Natural killer cell (primary cell): ENCODE measurements around the gene ALDH16A1. TPM values are rescaled to one million over a fixed set of nuclear protein-coding genes. Genes with fewer than 3 reads are reported as not detected.
A peak's percentile ranks its signal among the peaks of the same experiment; 100 is the strongest.

Experiments used
- ATAC-seq, 3 donors: fragments of 150-1000 bp in 2 of 3; fragments of 200-7000 bp in 1 of 3; cut with Tn5 transposase; 1 replicate in 1 of 3; 2 replicates in 2 of 3; pipeline ENCODE4 v1.10.0; 2021; ENCODE audit warnings: mild to moderate bottlenecking in 2 of 3, moderate library complexity in 2 of 3
- DNase-seq, 2 donors: peaks; one replicate each; pipeline versions ENCODE4 v3.0.0 to v3.0.0-alpha.2; 2013 to 2021; ENCODE audit warnings: mixed read lengths in 1 of 2
- H3K27ac ChIP-seq: one replicate; pipeline ENCODE4 v1.5.1; 2013; ENCODE audit warnings: mild to moderate bottlenecking, low read length
- H3K27me3 ChIP-seq: one replicate; pipeline ENCODE4 v1.6.1; 2013; ENCODE audit warnings: low read length; ENCODE audit not compliant: control insufficient read depth, insufficient read depth
- H3K36me3 ChIP-seq: one replicate; pipeline ENCODE4 v1.6.1; 2013; ENCODE audit warnings: low read length; ENCODE audit not compliant: control insufficient read depth, insufficient read depth
- H3K4me1 ChIP-seq: one replicate; pipeline ENCODE4 v1.6.1; 2013; ENCODE audit warnings: low read length; ENCODE audit not compliant: control insufficient read depth, insufficient read depth
- H3K4me3 ChIP-seq: one replicate; pipeline ENCODE4 v1.5.1; 2013; ENCODE audit warnings: low read length
- H3K9me3 ChIP-seq: one replicate; pipeline ENCODE4 v1.6.1; 2013; ENCODE audit warnings: low read length; ENCODE audit not compliant: control insufficient read depth, insufficient read depth
- H3K27ac Mint-ChIP-seq, 2 donors: one replicate each; pipeline ENCODE4 v1.8.0; 2022; ENCODE audit warnings: mild to moderate bottlenecking in 2 of 2, mixed read lengths in 2 of 2, moderate library complexity in 1 of 2
- H3K27me3 Mint-ChIP-seq, 2 donors: one replicate each; pipeline ENCODE4 v1.8.0; 2022; ENCODE audit warnings: low read depth in 2 of 2, mixed read lengths in 2 of 2
- H3K36me3 Mint-ChIP-seq: one replicate; pipeline ENCODE4 v1.8.0; 2022; ENCODE audit warnings: mixed read lengths
- H3K4me1 Mint-ChIP-seq, 2 donors: one replicate each; pipeline ENCODE4 v1.8.0; 2022; ENCODE audit warnings: mixed read lengths in 2 of 2
- H3K4me3 Mint-ChIP-seq: one replicate; pipeline ENCODE4 v1.8.0; 2022; ENCODE audit warnings: mild to moderate bottlenecking, moderate library complexity, mixed read lengths
- H3K9me3 Mint-ChIP-seq, 2 donors: one replicate each; pipeline ENCODE4 v1.8.0; 2022; ENCODE audit warnings: mixed read lengths in 2 of 2
- CTCF ChIP-seq: fragments of 200-600 bp; IDR thresholded peaks from one replicate; pipeline ENCODE4 v1.8.0; 2022; ENCODE audit warnings: antibody characterized with exemption
- WGBS: methylation state at CpG from one replicate; pipeline ENCODE4 v1.1.7; 2013; ENCODE audit warnings: missing lambda C conversion rate; ENCODE audit not compliant: insufficient coverage; 5-methylcytosine and 5-hydroxymethylcytosine counted together
- intact Hi-C: fragments of 100-400 bp; cut with micrococcal nuclease; formaldehyde crosslinking; loops from one replicate; pipeline ENCODE4 v1.14.2; 2022
- total RNA-seq, 4 donors: library from RNA; stranded (reverse); fragments of 120-200 nt in 1 of 4; gene quantifications; one replicate each; pipeline versions ENCODE4 v1.2.3 to v1.2.4, GENCODE V29; 2013 to 2022

Gene ALDH16A1
- 10 to 100 TPM; 39.9 to 43.2 (median 41.4) TPM for total RNA-seq
- total RNA-seq (2013), result 41.1 TPM

GRCh38 chr19:49453013-49453756 is at the start of gene ALDH16A1:
Gene ALDH16A1, plus strand, starts transcription at chr19:49453225. Its CDS starts 107 bp downstream, at chr19:49453332.
- ATAC-seq (peak; percentile 79 to 96 (median 86)), DNase-seq (peak; percentile 96 to 99)
- peak within 1 kb of the TSS; percentile 98 to 100 for H3K27ac Mint-ChIP-seq
- under 1% methylated on average over 66 of the region's 66 CpGs for WGBS
- H3K9me3 ChIP-seq, result no peaks in the 10 kb centered on the region
- H3K27ac ChIP-seq, result peak within 1 kb of the TSS; percentile 99
- no peaks in the 10 kb centered on the region for H3K36me3 Mint-ChIP-seq
- peak within 1 kb of the TSS; percentile 78 for H3K4me3 ChIP-seq
- TF ChIP-seq CTCF, result no peak
- peaks cover 15% of the 10 kb centered on the region for H3K36me3 ChIP-seq
- H3K9me3 Mint-ChIP-seq, result no peaks in the 10 kb centered on the region
- intact Hi-C loops, result loop anchor here (1.0 to 2.0 kb wide), 5 partner anchors 16 to 424 kb away; partner anchors contain the start of genes AKT1S1, RPL13A, RPS11 and TBC1D17
- no peaks in the 10 kb centered on the region for H3K27me3 Mint-ChIP-seq
- no peaks in the 10 kb centered on the region for H3K27me3 ChIP-seq
- H3K4me1 ChIP-seq, result peaks cover 46% of the 10 kb centered on the region
- H3K4me1 Mint-ChIP-seq, result peaks cover 43 to 51% of the 10 kb centered on the region in 2 donors
- peak within 1 kb of the TSS; percentile 99 for H3K4me3 Mint-ChIP-seq

GRCh38 chr19:49403404-49404187 is 49.4 kb upstream of the ALDH16A1 start:
- Histone ChIP-seq H3K4me1 (peaks cover 6% of the 10 kb centered on the region), H3K27me3 (no peaks in the 10 kb centered on the region), H3K9me3 (no peaks in the 10 kb centered on the region), H3K27ac (no peak overlapping the region), H3K36me3 (no peaks in the 10 kb centered on the region), H3K4me3 (no peak overlapping the region)
- Mint-ChIP-seq H3K9me3 (no peaks in the 10 kb centered on the region), H3K36me3 (no peaks in the 10 kb centered on the region), H3K4me3 (no peak overlapping the region), H3K27me3 (peaks cover 0 to 6% of the 10 kb centered on the region in 2 donors), H3K27ac (no peak overlapping the region), H3K4me1 (no peaks in the 10 kb centered on the region)
- intact Hi-C loops, result no loop called here
- 69% methylated on average over 7 of the region's 7 CpGs for WGBS
- ATAC-seq (no peak), DNase-seq (no peak)
- TF ChIP-seq CTCF, result no peak

GRCh38 chr19:49407079-49407478 is 45.9 kb upstream of the ALDH16A1 start:
- peaks cover 0 to 4% of the 10 kb centered on the region in 2 donors for H3K27me3 Mint-ChIP-seq
- no peak overlapping the region for H3K27ac Mint-ChIP-seq
- no peak for ATAC-seq
- TF ChIP-seq CTCF, result no peak
- intact Hi-C loops, result no loop called here
- H3K4me1 ChIP-seq, result peaks cover 20% of the 10 kb centered on the region
- H3K36me3 ChIP-seq, result no peaks in the 10 kb centered on the region
- 81% methylated on average over 7 of the region's 7 CpGs for WGBS
- no peaks in the 10 kb centered on the region for H3K36me3 Mint-ChIP-seq
- DNase-seq, result no peak
- peaks cover 7 to 13% of the 10 kb centered on the region in 2 donors for H3K4me1 Mint-ChIP-seq
- no peaks in the 10 kb centered on the region for H3K9me3 ChIP-seq
- no peaks in the 10 kb centered on the region for H3K27me3 ChIP-seq
- H3K4me3 Mint-ChIP-seq, result no peak overlapping the region
- H3K9me3 Mint-ChIP-seq, result no peaks in the 10 kb centered on the region
- no peak overlapping the region for H3K4me3 ChIP-seq
- H3K27ac ChIP-seq, result no peak overlapping the region
